ENCODE measurements around the gene STK33.

The STK33 gene

DNA sequence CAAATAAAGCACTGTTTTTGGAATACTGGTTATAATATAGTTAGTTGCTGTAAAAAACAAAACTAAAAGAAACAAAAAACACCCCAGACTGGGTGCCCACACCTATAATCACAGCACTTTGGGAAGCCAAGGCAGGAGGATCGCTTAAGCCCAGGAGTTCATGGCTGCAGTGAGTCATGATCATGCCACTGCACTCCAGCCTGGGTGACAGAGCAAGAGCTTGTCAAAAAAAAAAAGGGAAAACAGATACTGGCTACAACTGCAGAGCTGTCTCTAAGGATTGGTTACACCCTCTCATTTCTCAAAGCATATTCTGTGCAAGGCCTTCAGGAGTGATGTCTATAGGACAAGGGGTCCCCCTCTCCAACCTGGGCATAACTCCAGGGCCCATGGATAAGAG, 14.6 kb upstream of the STK33 start:
- TF ChIP-seq EZH2 (optimal IDR thresholded peaks at IDR 0.05; ENCODE audit: low read depth, low read length) (no peak), EZH2phosphoT487 (IDR thresholded peaks at IDR 0.05; ENCODE audit: low read length) (no peak)
- TF ChIP-seq, protein P1, sequence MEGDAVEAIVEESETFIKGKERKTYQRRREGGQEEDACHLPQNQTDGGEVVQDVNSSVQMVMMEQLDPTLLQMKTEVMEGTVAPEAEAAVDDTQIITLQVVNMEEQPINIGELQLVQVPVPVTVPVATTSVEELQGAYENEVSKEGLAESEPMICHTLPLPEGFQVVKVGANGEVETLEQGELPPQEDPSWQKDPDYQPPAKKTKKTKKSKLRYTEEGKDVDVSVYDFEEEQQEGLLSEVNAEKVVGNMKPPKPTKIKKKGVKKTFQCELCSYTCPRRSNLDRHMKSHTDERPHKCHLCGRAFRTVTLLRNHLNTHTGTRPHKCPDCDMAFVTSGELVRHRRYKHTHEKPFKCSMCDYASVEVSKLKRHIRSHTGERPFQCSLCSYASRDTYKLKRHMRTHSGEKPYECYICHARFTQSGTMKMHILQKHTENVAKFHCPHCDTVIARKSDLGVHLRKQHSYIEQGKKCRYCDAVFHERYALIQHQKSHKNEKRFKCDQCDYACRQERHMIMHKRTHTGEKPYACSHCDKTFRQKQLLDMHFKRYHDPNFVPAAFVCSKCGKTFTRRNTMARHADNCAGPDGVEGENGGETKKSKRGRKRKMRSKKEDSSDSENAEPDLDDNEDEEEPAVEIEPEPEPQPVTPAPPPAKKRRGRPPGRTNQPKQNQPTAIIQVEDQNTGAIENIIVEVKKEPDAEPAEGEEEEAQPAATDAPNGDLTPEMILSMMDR (IDR thresholded peaks at IDR 0.05; ENCODE audit: low read length): no peak
- DNase-seq: no peak
- no peaks in the 10 kb centered on the region for H3K9me2 ChIP-seq (replicated peaks; ENCODE audit: insufficient read depth, low read length)
- no peak overlapping the region for H2AFZ ChIP-seq (ENCODE audit: low read length)
- no peak overlapping the region for H3K4me3 ChIP-seq (ENCODE audit: low read length)
- no peak overlapping the region for H3K9ac ChIP-seq (ENCODE audit: low read length)
- H3K9me3 ChIP-seq (replicated peaks; ENCODE audit: insufficient read depth, low read length): no peaks in the 10 kb centered on the region
- H4K20me1 ChIP-seq (ENCODE audit: insufficient read depth, low read length): no peaks in the 10 kb centered on the region
- H3K4me2 ChIP-seq (ENCODE audit: low read depth, low read length): no peak overlapping the region
- H3F3A ChIP-seq (ENCODE audit: insufficient read depth, low read length): no peaks in the 10 kb centered on the region
- H3K4me1 ChIP-seq (ENCODE audit: low read length): no peaks in the 10 kb centered on the region; the same call in 1 of the 2 replicates
- H3K79me2 ChIP-seq (ENCODE audit: low read length): no peaks in the 10 kb centered on the region
- no peaks in the 10 kb centered on the region for H3K36me3 ChIP-seq (replicated peaks; ENCODE audit: insufficient read depth, low read length)
- no peaks in the 10 kb centered on the region for H3K27me3 ChIP-seq (replicated peaks; ENCODE audit: insufficient read depth, low read length)
- H3K27ac ChIP-seq (ENCODE audit: low read length): no peak overlapping the region

DNA sequence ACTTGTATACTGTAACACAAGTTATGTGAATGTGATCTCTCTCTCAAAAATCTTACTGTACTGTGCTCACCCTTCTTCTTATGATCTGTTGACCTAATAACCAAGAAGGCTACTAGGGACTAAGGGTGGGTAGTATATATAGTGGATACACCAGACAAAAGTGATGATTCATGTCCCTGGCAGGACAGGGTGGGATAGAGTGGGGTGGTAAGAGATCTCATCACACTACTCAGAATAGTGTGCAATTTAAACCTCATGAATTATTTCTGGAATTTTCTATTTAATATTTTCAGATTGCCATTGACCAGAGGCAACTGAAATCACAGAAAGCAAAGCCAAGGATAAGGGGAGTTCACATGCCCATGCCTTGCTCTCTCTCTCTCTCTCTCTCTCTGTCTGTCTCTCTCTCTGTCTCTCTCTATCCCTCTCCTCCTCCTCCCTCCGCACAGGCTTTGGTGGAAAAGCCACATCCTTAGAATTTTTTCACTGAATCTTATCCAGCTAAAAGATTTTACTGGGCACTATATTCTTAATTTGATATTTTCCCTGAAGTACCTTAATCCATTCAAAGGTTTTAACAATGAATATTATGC, 12.0 kb upstream of the STK33 start:
- no peak overlapping the region for H3K9ac ChIP-seq (ENCODE audit: low read length)
- H3K9me3 ChIP-seq (replicated peaks; ENCODE audit: insufficient read depth, low read length): no peaks in the 10 kb centered on the region
- H3K27me3 ChIP-seq (replicated peaks; ENCODE audit: insufficient read depth, low read length): no peaks in the 10 kb centered on the region
- no peaks in the 10 kb centered on the region for H4K20me1 ChIP-seq (ENCODE audit: insufficient read depth, low read length)
- no peak overlapping the region for H3K4me2 ChIP-seq (ENCODE audit: low read depth, low read length)
- no peaks in the 10 kb centered on the region for H3K79me2 ChIP-seq (ENCODE audit: low read length)
- no peaks in the 10 kb centered on the region for H3K9me2 ChIP-seq (replicated peaks; ENCODE audit: insufficient read depth, low read length)
- H3F3A ChIP-seq (ENCODE audit: insufficient read depth, low read length): no peaks in the 10 kb centered on the region
- TF ChIP-seq EZH2 (optimal IDR thresholded peaks at IDR 0.05; ENCODE audit: low read depth, low read length): no peak
- no peak overlapping the region for H3K27ac ChIP-seq (ENCODE audit: low read length)
- no peaks in the 10 kb centered on the region for H3K4me1 ChIP-seq (ENCODE audit: low read length)
- H2AFZ ChIP-seq (ENCODE audit: low read length): no peak overlapping the region
- DNase-seq: no peak
- no peaks in the 10 kb centered on the region for H3K36me3 ChIP-seq (replicated peaks; ENCODE audit: insufficient read depth, low read length)
- no peak overlapping the region for H3K4me3 ChIP-seq (ENCODE audit: low read length)

DNA sequence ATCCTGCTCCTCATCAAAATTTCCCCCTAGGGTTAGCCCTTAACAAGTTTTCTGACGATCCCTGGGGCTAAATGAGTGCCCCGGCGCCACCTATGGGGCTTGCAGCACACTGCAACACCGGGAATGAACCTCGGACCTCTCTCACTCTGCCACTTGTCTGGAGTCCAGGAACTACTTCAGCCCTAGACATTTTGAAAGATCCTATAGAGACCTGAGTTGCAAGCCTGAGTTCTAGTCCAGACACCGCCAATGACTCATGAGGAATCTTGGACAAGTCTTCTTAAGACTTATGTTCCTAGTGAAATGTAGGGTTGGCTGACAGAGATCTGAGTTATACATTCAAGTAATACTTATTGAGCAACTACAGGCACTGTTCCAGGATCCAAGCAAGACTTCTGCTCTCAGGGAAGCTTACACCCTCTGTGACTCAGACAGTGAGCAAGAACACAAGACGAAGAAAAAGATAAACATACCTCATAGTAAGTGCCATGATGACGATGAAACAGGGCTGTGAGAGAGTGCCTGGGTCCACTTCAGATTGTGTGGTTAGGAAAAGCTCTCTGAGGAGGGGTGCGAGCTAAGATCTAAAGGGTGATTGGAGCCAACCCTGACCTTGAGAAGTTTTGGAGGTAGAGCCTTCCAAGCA, 10.2 kb upstream of the STK33 start:
- no peak overlapping the region for H3K4me3 ChIP-seq (ENCODE audit: low read length)
- no peaks in the 10 kb centered on the region for H3K9me2 ChIP-seq (replicated peaks; ENCODE audit: insufficient read depth, low read length)
- H2AFZ ChIP-seq (ENCODE audit: low read length): 0 out of 2 replicates have a peak overlapping the region, but pooled peaks have one; percentile 17
- H3K27me3 ChIP-seq (replicated peaks; ENCODE audit: insufficient read depth, low read length): no peaks in the 10 kb centered on the region
- peak; percentile 67 for DNase-seq
- TF ChIP-seq EZH2phosphoT487 (IDR thresholded peaks at IDR 0.05; ENCODE audit: low read length) (no peak), EZH2 (optimal IDR thresholded peaks at IDR 0.05; ENCODE audit: low read depth, low read length) (no peak)
- TF ChIP-seq, protein P1 (IDR thresholded peaks at IDR 0.05; ENCODE audit: low read length): peak; percentile 94
- H3K9ac ChIP-seq (ENCODE audit: low read length): no peak overlapping the region
- no peak overlapping the region for H3K27ac ChIP-seq (ENCODE audit: low read length)
- no peaks in the 10 kb centered on the region for H3K36me3 ChIP-seq (replicated peaks; ENCODE audit: insufficient read depth, low read length)
- H4K20me1 ChIP-seq (ENCODE audit: insufficient read depth, low read length): no peaks in the 10 kb centered on the region
- H3K9me3 ChIP-seq (replicated peaks; ENCODE audit: insufficient read depth, low read length): no peaks in the 10 kb centered on the region
- no peaks in the 10 kb centered on the region for H3F3A ChIP-seq (ENCODE audit: insufficient read depth, low read length)
- no peaks in the 10 kb centered on the region for H3K79me2 ChIP-seq (ENCODE audit: low read length)
- no peak overlapping the region; the same call in 1 of the 2 replicates for H3K4me2 ChIP-seq (ENCODE audit: low read depth, low read length)
- H3K4me1 ChIP-seq (ENCODE audit: low read length): no peaks in the 10 kb centered on the region

DNA sequence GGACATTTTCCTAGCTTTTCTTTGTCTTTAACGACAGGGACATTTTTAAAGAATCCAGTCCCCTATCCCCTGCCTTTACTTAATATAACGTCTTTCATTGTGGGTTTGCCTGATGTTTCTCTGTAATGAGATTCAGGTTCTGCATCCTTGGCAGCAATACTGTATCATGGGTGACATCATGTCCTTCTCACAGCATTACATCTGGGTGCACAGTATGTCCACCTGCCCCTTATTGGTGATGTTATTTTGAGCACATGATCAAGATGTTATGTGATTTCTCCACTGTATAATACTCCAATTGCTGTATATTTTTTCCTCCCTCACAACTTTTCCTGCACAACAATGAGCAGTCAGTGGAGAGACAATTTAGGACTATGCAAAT, 9.7 kb upstream of the STK33 start:
- Histone ChIP-seq H3K27me3 (replicated peaks; ENCODE audit: insufficient read depth, low read length) (no peaks in the 10 kb centered on the region), H2AFZ (ENCODE audit: low read length) (0 out of 2 replicates have a peak overlapping the region, but pooled peaks have one; percentile 17), H3K36me3 (replicated peaks; ENCODE audit: insufficient read depth, low read length) (no peaks in the 10 kb centered on the region), H3K9me3 (replicated peaks; ENCODE audit: insufficient read depth, low read length) (no peaks in the 10 kb centered on the region), H3K4me3 (ENCODE audit: low read length) (no peak overlapping the region), H3K4me2 (ENCODE audit: low read depth, low read length) (no peak overlapping the region), H3F3A (ENCODE audit: insufficient read depth, low read length) (no peaks in the 10 kb centered on the region), H3K27ac (ENCODE audit: low read length) (no peak overlapping the region), H3K79me2 (ENCODE audit: low read length) (no peaks in the 10 kb centered on the region), H4K20me1 (ENCODE audit: insufficient read depth, low read length) (no peaks in the 10 kb centered on the region), H3K4me1 (ENCODE audit: low read length) (no peaks in the 10 kb centered on the region), H3K9me2 (replicated peaks; ENCODE audit: insufficient read depth, low read length) (no peaks in the 10 kb centered on the region), H3K9ac (ENCODE audit: low read length) (no peak overlapping the region)
- TF ChIP-seq EZH2 (optimal IDR thresholded peaks at IDR 0.05; ENCODE audit: low read depth, low read length) (no peak), EZH2phosphoT487 (IDR thresholded peaks at IDR 0.05; ENCODE audit: low read length) (no peak)
- TF ChIP-seq, protein P1 (IDR thresholded peaks at IDR 0.05; ENCODE audit: low read length): no peak
- DNase-seq: no peak
